Caco-2 (cell line): ENCODE data around the gene ACOT11. TPM values are rescaled to one million over a fixed set of nuclear protein-coding genes. Genes with fewer than 3 reads are reported as not detected.

ENCODE experiments used
- BruUV-seq: library from RNA; stranded (reverse); fragments of 400-500 nt; replicated peaks from 2 replicates; lab custom pipeline; 2021; lab: Mats Ljungman, UMichigan
- CTCF ChIA-PET: fragments of 300-600 bp; sonication (Branson Sonifier 250); formaldehyde crosslinking; loops from one replicate; lab custom pipeline; 2022; ENCODE audit warnings: antibody characterized with exemption; lab: Charles Lee
- POLR2A ChIA-PET: fragments of 300-600 bp; sonication (Branson Sonifier 250); formaldehyde crosslinking; loops from one replicate; lab custom pipeline; 2022; ENCODE audit warnings: antibody characterized with exemption; lab: Charles Lee
- DNase-seq, 2 experiments: peaks; one replicate each; pipeline versions ENCODE4 v3.0.0 to v3.0.0-alpha.2; 2020 to 2022
- H3K27me3 ChIP-seq: replicated peaks from 2 replicates; pipeline ENCODE4 v1.6.0; 2011; ENCODE audit warnings: low read length; ENCODE audit not compliant: control insufficient read depth, insufficient read depth
- H3K36me3 ChIP-seq: 2 replicates; pipeline ENCODE4 v1.5.1; 2011; ENCODE audit warnings: low read length; ENCODE audit not compliant: control insufficient read depth, insufficient read depth
- H3K4me1 ChIP-seq: fragments of 250-450 bp; sonication (Bioruptor Pico); 2 replicates; pipeline ENCODE4 v1.5.1; 2020; ENCODE audit warnings: mild to moderate bottlenecking
- H3K4me3 ChIP-seq: 2 replicates; pipeline ENCODE4 v1.5.1; 2011; ENCODE audit warnings: low read depth, mild to moderate bottlenecking, control low read depth, low read length
- H3K9me3 ChIP-seq: fragments of 250-450 bp; sonication (Bioruptor Pico); 2 replicates; pipeline ENCODE4 v1.5.1; 2020; ENCODE audit warnings: mild to moderate bottlenecking, moderate library complexity
- H3K27ac Mint-ChIP-seq: one replicate; pipeline ENCODE4 v1.8.0; 2022; ENCODE audit warnings: mixed read lengths; ENCODE audit not compliant: unreplicated experiment
- H3K27me3 Mint-ChIP-seq: one replicate; pipeline ENCODE4 v1.8.0; 2022; ENCODE audit warnings: mixed read lengths; ENCODE audit not compliant: insufficient read depth, unreplicated experiment
- H3K36me3 Mint-ChIP-seq: one replicate; pipeline ENCODE4 v1.8.0; 2022; ENCODE audit warnings: mild to moderate bottlenecking, mixed read lengths; ENCODE audit not compliant: insufficient read depth, unreplicated experiment
- H3K4me1 Mint-ChIP-seq: one replicate; pipeline ENCODE4 v1.8.0; 2022; ENCODE audit warnings: low read depth, mixed read lengths; ENCODE audit not compliant: unreplicated experiment
- H3K4me3 Mint-ChIP-seq: one replicate; pipeline ENCODE4 v1.8.0; 2022; ENCODE audit warnings: mild to moderate bottlenecking, moderate library complexity, mixed read lengths; ENCODE audit not compliant: unreplicated experiment
- H3K9me3 Mint-ChIP-seq: one replicate; pipeline ENCODE4 v1.8.0; 2022; ENCODE audit warnings: mixed read lengths; ENCODE audit not compliant: unreplicated experiment
- intact Hi-C: fragments of 100-400 bp; cut with micrococcal nuclease; formaldehyde crosslinking; loops from one replicate; pipeline ENCODE4 v1.10.0; 2022; ENCODE audit not compliant: unreplicated experiment
- total RNA-seq: library from RNA; stranded (reverse); gene quantifications from 2 replicates; pipeline ENCODE4 v1.2.3, GENCODE V29; 2022
- TF ChIP-seq, protein P1 (sequence below), 2 experiments: fragments of 200-600 bp in 1 of 2; IDR thresholded peaks; 1 replicate in 1 of 2; 2 replicates in 1 of 2; pipeline versions ENCODE4 v1.5.1 to v1.8.0; 2011 to 2022; ENCODE audit warnings: antibody characterized with exemption in 1 of 2, control low read depth in 1 of 2, inconsistent platforms in 1 of 2, low read depth in 1 of 2, low read length in 1 of 2, mild to moderate bottlenecking in 1 of 2, moderate library complexity in 1 of 2; ENCODE audit not compliant: insufficient read depth in 1 of 2, severe bottlenecking in 1 of 2, unreplicated experiment in 1 of 2

The ACOT11 gene
- total RNA-seq, 1 experiment from 2014 or later = 4.1 TPM

- no peak for DNase-seq
- H3K36me3 Mint-ChIP-seq = no peaks in the 10 kb centered on the region
- TF ChIP-seq, protein P1, sequence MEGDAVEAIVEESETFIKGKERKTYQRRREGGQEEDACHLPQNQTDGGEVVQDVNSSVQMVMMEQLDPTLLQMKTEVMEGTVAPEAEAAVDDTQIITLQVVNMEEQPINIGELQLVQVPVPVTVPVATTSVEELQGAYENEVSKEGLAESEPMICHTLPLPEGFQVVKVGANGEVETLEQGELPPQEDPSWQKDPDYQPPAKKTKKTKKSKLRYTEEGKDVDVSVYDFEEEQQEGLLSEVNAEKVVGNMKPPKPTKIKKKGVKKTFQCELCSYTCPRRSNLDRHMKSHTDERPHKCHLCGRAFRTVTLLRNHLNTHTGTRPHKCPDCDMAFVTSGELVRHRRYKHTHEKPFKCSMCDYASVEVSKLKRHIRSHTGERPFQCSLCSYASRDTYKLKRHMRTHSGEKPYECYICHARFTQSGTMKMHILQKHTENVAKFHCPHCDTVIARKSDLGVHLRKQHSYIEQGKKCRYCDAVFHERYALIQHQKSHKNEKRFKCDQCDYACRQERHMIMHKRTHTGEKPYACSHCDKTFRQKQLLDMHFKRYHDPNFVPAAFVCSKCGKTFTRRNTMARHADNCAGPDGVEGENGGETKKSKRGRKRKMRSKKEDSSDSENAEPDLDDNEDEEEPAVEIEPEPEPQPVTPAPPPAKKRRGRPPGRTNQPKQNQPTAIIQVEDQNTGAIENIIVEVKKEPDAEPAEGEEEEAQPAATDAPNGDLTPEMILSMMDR (IDR thresholded peaks at IDR 0.05; ENCODE audit: insufficient read depth in 1 of 2, low read depth in 1 of 2, low read length in 1 of 2, severe bottlenecking in 1 of 2, unreplicated experiment in 1 of 2) = no peak
- BruUV-seq = no TSS peak
- H3K27ac Mint-ChIP-seq = no peak overlapping the region
- POLR2A ChIA-PET = no interaction called here
- H3K27me3 Mint-ChIP-seq = no peaks in the 10 kb centered on the region
- no peaks in the 10 kb centered on the region for H3K27me3 ChIP-seq
- peaks cover 36% of the 10 kb centered on the region for H3K4me1 Mint-ChIP-seq
- H3K9me3 Mint-ChIP-seq = peaks cover 4% of the 10 kb centered on the region
- intact Hi-C loops = no loop called here
- H3K9me3 ChIP-seq = 0 out of 2 replicates have a peak, but pooled peaks cover under 1% of the 10 kb centered on the region
- H3K4me1 ChIP-seq = peaks cover 30% of the 10 kb centered on the region
- H3K4me3 Mint-ChIP-seq = no peak overlapping the region
- no peak overlapping the region for H3K4me3 ChIP-seq
- H3K36me3 ChIP-seq = no peaks in the 10 kb centered on the region
- CTCF ChIA-PET = no interaction called here
These were observed 105.0 kb downstream of the ACOT11 start for GRCh38 chr1:54653036-54653435.

DNA sequence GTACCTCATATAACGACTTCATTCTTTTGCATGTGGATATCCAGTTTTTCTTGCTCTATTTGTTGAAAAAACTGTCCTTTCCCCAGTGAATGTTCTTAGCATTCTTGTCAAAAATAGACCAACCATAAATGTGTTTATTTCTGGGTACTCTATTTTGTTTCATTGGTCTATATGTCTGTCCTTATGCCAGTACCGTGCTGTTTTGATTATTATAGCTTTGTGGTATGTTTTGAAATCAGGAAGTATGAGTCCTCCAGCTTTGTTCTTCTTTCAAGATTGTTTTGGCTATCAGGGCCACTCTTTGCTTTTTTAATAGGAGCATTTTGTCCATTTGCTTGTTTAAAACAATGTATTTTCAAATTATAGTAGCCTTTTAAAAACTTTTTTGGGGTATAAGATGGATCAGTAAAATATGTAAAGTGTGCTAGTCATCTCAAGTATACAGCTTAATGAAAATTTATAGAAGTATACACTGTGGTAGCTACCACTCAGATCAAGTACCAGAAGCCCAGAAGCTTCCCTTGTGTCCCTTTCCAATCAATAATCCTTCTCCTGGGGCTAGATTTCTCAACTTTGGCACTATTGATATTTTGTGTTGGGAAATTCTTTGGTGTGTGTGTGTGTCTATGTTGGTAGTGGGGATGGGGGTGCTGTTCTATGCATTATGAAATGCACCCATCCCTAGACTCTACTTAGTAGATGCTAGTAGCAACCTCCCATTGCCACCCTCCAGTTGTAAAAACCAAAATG, 110.3 kb downstream of the ACOT11 start:
- peaks cover 9% of the 10 kb centered on the region for H3K9me3 Mint-ChIP-seq
- no peaks in the 10 kb centered on the region for H3K27me3 Mint-ChIP-seq
- no peaks in the 10 kb centered on the region for H3K27me3 ChIP-seq
- ChIA-PET CTCF (no interaction called here), POLR2A (no interaction called here)
- no peaks in the 10 kb centered on the region for H3K4me1 ChIP-seq
- no peak for DNase-seq
- BruUV-seq = no TSS peak
- H3K4me3 ChIP-seq = no peak overlapping the region
- intact Hi-C loops = no loop called here
- H3K4me1 Mint-ChIP-seq = no peaks in the 10 kb centered on the region
- H3K9me3 ChIP-seq = 0 out of 2 replicates have a peak, but pooled peaks cover 4% of the 10 kb centered on the region
- TF ChIP-seq, protein P1 (IDR thresholded peaks at IDR 0.05; ENCODE audit: insufficient read depth in 1 of 2, low read depth in 1 of 2, low read length in 1 of 2, severe bottlenecking in 1 of 2, unreplicated experiment in 1 of 2) = no peak
- no peaks in the 10 kb centered on the region for H3K36me3 Mint-ChIP-seq
- no peaks in the 10 kb centered on the region for H3K36me3 ChIP-seq
- H3K4me3 Mint-ChIP-seq = no peak overlapping the region
- H3K27ac Mint-ChIP-seq = no peak overlapping the region

Other genes with a start within 250 kb of the ACOT11 start
- gene SSBP3, start 141.8 kb upstream of the ACOT11 start, total RNA-seq = 40.6 and 42.1 TPM in 2 replicates
- gene FAM151A, start 75.3 kb downstream of the ACOT11 start, total RNA-seq = 21.4 and 22.3 TPM in 2 replicates
- 0.30 TPM in 1 of 2 replicates, not detected in the other for gene MROH7, start 93.6 kb downstream of the ACOT11 start, total RNA-seq
- 14.0 and 14.8 TPM in 2 replicates for gene TTC4, start 167.6 kb downstream of the ACOT11 start, total RNA-seq
- 5.8 and 6.5 TPM in 2 replicates for gene PARS2, start 216.3 kb downstream of the ACOT11 start, total RNA-seq